Nephron (organoid): ENCODE data around the gene MOXD1.

Experiments
- H3K27ac Mint-ChIP-seq, 3 experiments: 2 replicates each; pipeline ENCODE4 v1.8.0; 2020; ENCODE audit warnings: mixed read lengths in 3 of 3, mild to moderate bottlenecking in 2 of 3, moderate library complexity in 1 of 3
- H3K27me3 Mint-ChIP-seq: 2 replicates; pipeline ENCODE4 v1.8.0; 2021; ENCODE audit warnings: low read depth, mild to moderate bottlenecking, moderate library complexity, mixed read lengths
- H3K36me3 Mint-ChIP-seq: 2 replicates; pipeline ENCODE4 v1.8.0; 2020; ENCODE audit warnings: low read depth, mixed read lengths
- H3K4me1 Mint-ChIP-seq: 2 replicates; pipeline ENCODE4 v1.8.0; 2020; ENCODE audit warnings: mixed read lengths
- H3K4me3 Mint-ChIP-seq, 3 experiments: 2 replicates each; pipeline ENCODE4 v1.8.0; 2020; ENCODE audit warnings: mild to moderate bottlenecking in 3 of 3, mixed read lengths in 3 of 3, moderate library complexity in 2 of 3
- H3K9me3 Mint-ChIP-seq: 2 replicates; pipeline ENCODE4 v1.8.0; 2020; ENCODE audit warnings: mixed read lengths
- CTCF ChIP-seq, 3 experiments: fragments of 200-600 bp; sonication (generic); IDR thresholded peaks; one replicate each; pipeline ENCODE4 v1.5.0; 2021; ENCODE audit warnings: antibody characterized with exemption in 3 of 3; ENCODE audit not compliant: unreplicated experiment in 3 of 3

MOXD1 gene

GRCh38 chr6:132400883-132401617 lies at the start of gene MOXD1:
Gene MOXD1, minus strand, starts transcription at chr6:132401475. Its CDS starts 49 bp downstream, at chr6:132401426.
- peak within 1 kb of the TSS; percentile 92 to 96 (median 93) for H3K4me3 Mint-ChIP-seq
- no peak for TF ChIP-seq CTCF (IDR thresholded peaks at IDR 0.05; ENCODE audit: unreplicated experiment in 3 of 3)
- peaks cover 10% of the 10 kb centered on the region for H3K27me3 Mint-ChIP-seq
- peak within 1 kb of the TSS; percentile 95 to 97 (median 96) for H3K27ac Mint-ChIP-seq
- peaks cover 13% of the 10 kb centered on the region for H3K9me3 Mint-ChIP-seq
- H3K4me1 Mint-ChIP-seq = peaks cover 46% of the 10 kb centered on the region
- H3K36me3 Mint-ChIP-seq = peaks cover 18% of the 10 kb centered on the region

- Mint-ChIP-seq H3K9me3 (peaks cover 25% of the 10 kb centered on the region), H3K4me1 (no peaks in the 10 kb centered on the region), H3K27me3 (no peaks in the 10 kb centered on the region), H3K36me3 (peaks cover 56% of the 10 kb centered on the region), H3K4me3 (no peak overlapping the region), H3K27ac (no peak overlapping the region)
- no peak for TF ChIP-seq CTCF (IDR thresholded peaks at IDR 0.05; ENCODE audit: unreplicated experiment in 3 of 3)
These were observed 45.6 kb upstream of the MOXD1 start for GRCh38 chr6:132446855-132447241.

- TF ChIP-seq CTCF (IDR thresholded peaks at IDR 0.05; ENCODE audit: unreplicated experiment in 3 of 3) = no peak
- no peaks in the 10 kb centered on the region for H3K27me3 Mint-ChIP-seq
- no peak overlapping the region for H3K27ac Mint-ChIP-seq
- no peaks in the 10 kb centered on the region for H3K4me1 Mint-ChIP-seq
- H3K4me3 Mint-ChIP-seq = no peak overlapping the region
- H3K36me3 Mint-ChIP-seq = peaks cover 55% of the 10 kb centered on the region
- H3K9me3 Mint-ChIP-seq = peaks cover 26% of the 10 kb centered on the region
These were observed 45.0 kb upstream of the MOXD1 start for GRCh38 chr6:132446141-132446854.

GRCh38 chr6:132445201-132445951 lies 44.1 kb upstream of the MOXD1 start:
- H3K27me3 Mint-ChIP-seq = no peaks in the 10 kb centered on the region
- H3K9me3 Mint-ChIP-seq = peaks cover 30% of the 10 kb centered on the region
- peaks cover 52% of the 10 kb centered on the region for H3K36me3 Mint-ChIP-seq
- no peak overlapping the region for H3K4me3 Mint-ChIP-seq
- TF ChIP-seq CTCF (IDR thresholded peaks at IDR 0.05; ENCODE audit: unreplicated experiment in 3 of 3) = no peak
- H3K4me1 Mint-ChIP-seq = no peaks in the 10 kb centered on the region
- no peak overlapping the region for H3K27ac Mint-ChIP-seq

- H3K27me3 Mint-ChIP-seq = no peaks in the 10 kb centered on the region
- H3K4me3 Mint-ChIP-seq = no peak overlapping the region
- H3K9me3 Mint-ChIP-seq = peaks cover 33% of the 10 kb centered on the region
- peaks cover 41% of the 10 kb centered on the region for H3K36me3 Mint-ChIP-seq
- H3K4me1 Mint-ChIP-seq = no peaks in the 10 kb centered on the region
- H3K27ac Mint-ChIP-seq = no peak overlapping the region
- no peak for TF ChIP-seq CTCF (IDR thresholded peaks at IDR 0.05; ENCODE audit: unreplicated experiment in 3 of 3)
These were observed 41.9 kb upstream of the MOXD1 start for GRCh38 chr6:132443206-132443605.
